ENCODE results near the gene CD33. TPM values are rescaled to one million over a fixed set of nuclear protein-coding genes. Genes with fewer than 3 reads are reported as not detected.

CD33 gene
- total RNA-seq, 4 donors from 2014 or later = 1.8 to 7.0 (median 2.8) TPM

DNA sequence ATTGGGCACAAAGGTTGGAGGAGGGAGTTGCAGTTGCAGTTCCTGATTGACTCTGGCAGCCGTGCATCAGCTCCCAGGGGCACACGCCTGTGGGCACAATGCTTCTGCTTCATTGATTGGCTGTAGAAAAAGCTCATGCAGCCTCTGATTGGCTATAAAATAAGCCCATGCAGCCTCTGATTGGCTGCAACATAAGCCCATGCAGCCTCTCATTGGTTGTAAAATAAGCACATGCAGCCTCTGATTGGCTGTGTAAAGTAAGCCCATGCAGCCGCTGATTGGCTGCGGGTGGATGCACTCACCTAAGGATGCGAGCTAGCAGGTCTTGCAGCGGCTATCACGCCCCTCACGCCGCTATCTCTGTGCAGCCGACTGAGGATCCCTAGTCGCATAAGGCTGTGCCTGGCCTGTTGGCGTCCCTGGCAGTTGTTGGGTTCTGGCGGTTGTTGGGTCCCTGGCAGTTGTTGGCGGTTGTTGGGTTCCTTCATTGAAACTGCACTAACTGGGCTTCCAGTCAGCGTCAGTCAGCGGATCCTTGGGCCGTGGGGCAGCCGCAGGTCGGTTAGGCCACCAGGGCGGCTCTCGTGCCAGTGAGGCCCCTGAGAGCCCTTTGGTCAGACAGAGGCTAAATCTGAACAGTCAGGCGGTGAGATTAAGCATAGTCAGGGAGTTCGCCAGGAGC lies 26.0 kb downstream of the CD33 start, which contains the start of gene SIGLECL1:
TSS of gene SIGLECL1 (plus strand) at position 295 of the 682 bp plus-strand sequence. CDS start 12,993 bp downstream, outside the sequence.
- no peaks in the 10 kb centered on the region for H3K9me3 ChIP-seq

DNA sequence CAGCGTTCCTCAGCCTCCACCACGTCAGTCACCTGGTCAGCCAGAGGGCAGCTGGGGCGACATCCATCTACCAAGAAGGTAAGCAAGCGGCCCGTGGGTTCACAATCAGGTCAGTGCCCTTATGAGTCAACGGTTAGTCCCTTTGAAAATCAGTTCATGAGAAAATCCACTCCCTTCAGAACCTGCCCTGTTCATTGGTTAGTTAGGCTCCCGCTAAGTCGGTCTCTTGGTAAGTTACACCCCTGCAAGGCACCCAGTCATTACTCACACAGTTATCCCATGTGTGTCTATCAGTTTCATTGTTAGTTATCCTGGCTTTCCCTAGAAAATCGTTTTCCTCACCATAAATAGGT lies 26.6 kb downstream of the CD33 start:
- no peak for ATAC-seq
- Histone ChIP-seq H3K9me3 (no peaks in the 10 kb centered on the region), H3K36me3 (no peaks in the 10 kb centered on the region), H3K4me3 (no peak overlapping the region), H3K4me1 (no peaks in the 10 kb centered on the region), H3K27me3 (peaks cover 33% of the 10 kb centered on the region), H3K27ac (no peak overlapping the region)
- TF ChIP-seq EP300 (IDR thresholded peaks at IDR 0.05) (no peak), POLR2A (IDR thresholded peaks at IDR 0.05) (no peak), POLR2AphosphoS5 (IDR thresholded peaks at IDR 0.05) (no peak)
- TF ChIP-seq, protein P1, sequence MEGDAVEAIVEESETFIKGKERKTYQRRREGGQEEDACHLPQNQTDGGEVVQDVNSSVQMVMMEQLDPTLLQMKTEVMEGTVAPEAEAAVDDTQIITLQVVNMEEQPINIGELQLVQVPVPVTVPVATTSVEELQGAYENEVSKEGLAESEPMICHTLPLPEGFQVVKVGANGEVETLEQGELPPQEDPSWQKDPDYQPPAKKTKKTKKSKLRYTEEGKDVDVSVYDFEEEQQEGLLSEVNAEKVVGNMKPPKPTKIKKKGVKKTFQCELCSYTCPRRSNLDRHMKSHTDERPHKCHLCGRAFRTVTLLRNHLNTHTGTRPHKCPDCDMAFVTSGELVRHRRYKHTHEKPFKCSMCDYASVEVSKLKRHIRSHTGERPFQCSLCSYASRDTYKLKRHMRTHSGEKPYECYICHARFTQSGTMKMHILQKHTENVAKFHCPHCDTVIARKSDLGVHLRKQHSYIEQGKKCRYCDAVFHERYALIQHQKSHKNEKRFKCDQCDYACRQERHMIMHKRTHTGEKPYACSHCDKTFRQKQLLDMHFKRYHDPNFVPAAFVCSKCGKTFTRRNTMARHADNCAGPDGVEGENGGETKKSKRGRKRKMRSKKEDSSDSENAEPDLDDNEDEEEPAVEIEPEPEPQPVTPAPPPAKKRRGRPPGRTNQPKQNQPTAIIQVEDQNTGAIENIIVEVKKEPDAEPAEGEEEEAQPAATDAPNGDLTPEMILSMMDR (IDR thresholded peaks at IDR 0.05) = no peak
- 71 to 90% methylated on average over 5 to 8 of the region's 9 CpGs for WGBS, 2 donors (ENCODE audit: low coverage in 1 of 2)

More for the DNA sequence above, 26.0 kb downstream of the CD33 start, which contains the start of gene SIGLECL1:
- WGBS, 2 donors (ENCODE audit: low coverage in 1 of 2) = 86 to 93% methylated on average over 2 of the region's 23 CpGs
- no peak within 1 kb of the TSS for H3K27ac ChIP-seq
- no peaks in the 10 kb centered on the region for H3K36me3 ChIP-seq
- TF ChIP-seq EP300 (IDR thresholded peaks at IDR 0.05) (no peak), POLR2A (IDR thresholded peaks at IDR 0.05) (no peak), POLR2AphosphoS5 (IDR thresholded peaks at IDR 0.05) (no peak)
- TF ChIP-seq, protein P1 (IDR thresholded peaks at IDR 0.05) = no peak
- H3K4me1 ChIP-seq = no peaks in the 10 kb centered on the region
- no peak for ATAC-seq
- no peak within 1 kb of the TSS for H3K4me3 ChIP-seq
- peaks cover 33% of the 10 kb centered on the region for H3K27me3 ChIP-seq

DNA sequence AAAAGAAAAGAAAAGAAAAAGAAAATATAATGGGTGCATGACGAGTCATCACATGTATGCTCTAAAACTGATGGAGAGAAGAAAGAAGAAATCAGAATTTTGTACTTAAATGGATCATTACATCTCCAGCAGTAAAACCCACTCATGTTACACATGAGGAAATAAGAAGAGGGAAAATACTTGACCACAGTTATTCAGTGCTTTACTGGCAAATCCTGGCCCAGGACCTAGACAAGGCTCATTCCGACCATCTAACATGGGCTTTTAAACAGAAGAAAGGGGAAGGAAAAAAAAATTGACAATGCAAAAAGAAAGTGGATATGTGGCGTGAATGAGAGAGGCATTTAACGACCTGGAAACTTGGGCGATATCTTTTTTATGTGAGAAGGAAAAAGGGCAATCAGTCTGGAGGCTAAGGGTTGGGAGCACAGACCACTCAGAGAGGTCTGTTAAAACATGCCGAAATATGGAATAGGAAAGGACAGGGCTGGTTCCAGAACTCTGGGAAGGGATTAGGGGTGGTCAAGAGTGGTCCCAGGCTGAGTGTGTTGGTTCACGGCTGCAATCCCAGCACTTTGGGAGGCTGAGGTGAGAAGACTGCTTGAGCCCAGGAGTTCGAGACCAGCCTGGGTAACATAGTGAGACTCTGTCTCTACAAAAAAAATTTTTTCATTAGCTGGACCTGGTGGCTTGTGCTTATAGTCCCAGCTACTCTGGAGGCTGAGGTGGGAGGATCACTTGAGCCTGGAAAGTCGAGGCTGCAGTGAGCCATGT lies 27.6 kb downstream of the CD33 start:
- H3K27me3 ChIP-seq = peaks cover 33% of the 10 kb centered on the region
- no peaks in the 10 kb centered on the region for H3K9me3 ChIP-seq
- H3K36me3 ChIP-seq = no peaks in the 10 kb centered on the region
- ATAC-seq = no peak
- 71 to 76% methylated on average over 6 to 9 of the region's 9 CpGs for WGBS, 2 donors (ENCODE audit: low coverage in 1 of 2)
- H3K4me1 ChIP-seq = no peaks in the 10 kb centered on the region
- H3K4me3 ChIP-seq = no peak overlapping the region
- H3K27ac ChIP-seq = no peak overlapping the region
- no peak for TF ChIP-seq EP300 (IDR thresholded peaks at IDR 0.05)
- TF ChIP-seq POLR2AphosphoS5 (IDR thresholded peaks at IDR 0.05) = no peak
- TF ChIP-seq POLR2A (IDR thresholded peaks at IDR 0.05) = no peak
- TF ChIP-seq, protein P1 (IDR thresholded peaks at IDR 0.05) = no peak

GRCh38 chr19:51253088-51253806 lies 28.4 kb downstream of the CD33 start:
- TF ChIP-seq EP300 (IDR thresholded peaks at IDR 0.05) = no peak
- TF ChIP-seq, protein P1 (IDR thresholded peaks at IDR 0.05) = no peak
- TF ChIP-seq POLR2A (IDR thresholded peaks at IDR 0.05) = no peak
- TF ChIP-seq POLR2AphosphoS5 (IDR thresholded peaks at IDR 0.05) = no peak
- no peak for ATAC-seq
- Histone ChIP-seq H3K4me1 (no peaks in the 10 kb centered on the region), H3K27ac (no peak overlapping the region), H3K4me3 (no peak overlapping the region), H3K27me3 (peaks cover 37% of the 10 kb centered on the region), H3K36me3 (no peaks in the 10 kb centered on the region), H3K9me3 (no peaks in the 10 kb centered on the region)
- 63 to 67% methylated on average over 1 of the region's 1 CpG for WGBS, 2 donors (ENCODE audit: low coverage in 1 of 2)

All from gastroesophageal sphincter (tissue), 4 donors.